ENCODE measurements around the gene SIPA1L3.
"Not testable (repeated sequence)": the region's sequence is repeated elsewhere in the genome, so short reads cannot be mapped to it uniquely, and the experiment has no call there.

The SIPA1L3 gene

GRCh38 chr19:38227287-38228004 is 320.4 kb downstream of the SIPA1L3 start:
- H3K27ac ChIP-seq: no peak overlapping the region
- TF ChIP-seq ZFX (IDR thresholded peaks at IDR 0.05) (no peak), CTCF (conservative IDR thresholded peaks at IDR 0.05) (no peak)

GRCh38 chr19:38228005-38228377 is 321.0 kb downstream of the SIPA1L3 start:
- H3K27ac ChIP-seq: no peak overlapping the region
- TF ChIP-seq CTCF (conservative IDR thresholded peaks at IDR 0.05): no peak
- no peak for TF ChIP-seq ZFX (IDR thresholded peaks at IDR 0.05)

- H3K27ac ChIP-seq: no peak overlapping the region; the same call in 1 of the 2 replicates
- TF ChIP-seq CTCF (conservative IDR thresholded peaks at IDR 0.05) (no peak), ZFX (IDR thresholded peaks at IDR 0.05) (no peak)
Measured at GRCh38 chr19:38228491-38229439, 321.8 kb downstream of the SIPA1L3 start.

GRCh38 chr19:38229585-38230073 is 322.6 kb downstream of the SIPA1L3 start:
- no peak overlapping the region; the same call in 1 of the 2 replicates for H3K27ac ChIP-seq
- TF ChIP-seq ZFX (IDR thresholded peaks at IDR 0.05): no peak
- no peak for TF ChIP-seq CTCF (conservative IDR thresholded peaks at IDR 0.05)

GRCh38 chr19:38230506-38231133 is 323.6 kb downstream of the SIPA1L3 start:
- H3K27ac ChIP-seq: not testable (repeated sequence)

- H3K27ac ChIP-seq: no peak overlapping the region
- no peak for TF ChIP-seq ZFX (IDR thresholded peaks at IDR 0.05)
- TF ChIP-seq CTCF (conservative IDR thresholded peaks at IDR 0.05): no peak
Measured at GRCh38 chr19:38231918-38232317, 324.9 kb downstream of the SIPA1L3 start.

- H3K27ac ChIP-seq: peak overlapping the region; percentile 66
- TF ChIP-seq CTCF (conservative IDR thresholded peaks at IDR 0.05) (peak; percentile 88), ZFX (IDR thresholded peaks at IDR 0.05) (peak; percentile 17; the same call in 1 of the 2 replicates)
Measured at GRCh38 chr19:38233740-38234251, 326.8 kb downstream of the SIPA1L3 start.

All from C4-2B (cell line).